Measurements from ENCODE around the gene SLC25A48.

DNA sequence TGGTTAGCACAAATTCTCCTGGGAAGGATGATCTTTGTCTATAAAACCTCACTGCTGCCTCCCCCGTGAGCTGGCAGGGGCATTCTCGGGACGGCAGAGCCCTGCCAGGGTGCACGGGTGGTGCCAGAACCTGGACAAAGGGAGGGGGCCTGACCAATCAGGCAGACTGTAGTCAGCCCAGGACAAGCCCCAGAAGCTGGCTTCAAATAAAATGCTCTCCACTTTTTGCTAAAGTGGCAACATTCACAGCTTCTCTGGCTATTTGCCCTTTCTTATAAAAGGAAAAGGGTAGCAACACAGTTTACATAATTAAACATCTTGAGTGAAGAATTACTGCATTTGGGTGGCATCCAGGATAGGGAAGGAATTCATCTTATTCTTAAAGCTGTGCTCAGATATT lies 46.8 kb downstream of the SLC25A48 start:
- TF ChIP-seq, protein P1, sequence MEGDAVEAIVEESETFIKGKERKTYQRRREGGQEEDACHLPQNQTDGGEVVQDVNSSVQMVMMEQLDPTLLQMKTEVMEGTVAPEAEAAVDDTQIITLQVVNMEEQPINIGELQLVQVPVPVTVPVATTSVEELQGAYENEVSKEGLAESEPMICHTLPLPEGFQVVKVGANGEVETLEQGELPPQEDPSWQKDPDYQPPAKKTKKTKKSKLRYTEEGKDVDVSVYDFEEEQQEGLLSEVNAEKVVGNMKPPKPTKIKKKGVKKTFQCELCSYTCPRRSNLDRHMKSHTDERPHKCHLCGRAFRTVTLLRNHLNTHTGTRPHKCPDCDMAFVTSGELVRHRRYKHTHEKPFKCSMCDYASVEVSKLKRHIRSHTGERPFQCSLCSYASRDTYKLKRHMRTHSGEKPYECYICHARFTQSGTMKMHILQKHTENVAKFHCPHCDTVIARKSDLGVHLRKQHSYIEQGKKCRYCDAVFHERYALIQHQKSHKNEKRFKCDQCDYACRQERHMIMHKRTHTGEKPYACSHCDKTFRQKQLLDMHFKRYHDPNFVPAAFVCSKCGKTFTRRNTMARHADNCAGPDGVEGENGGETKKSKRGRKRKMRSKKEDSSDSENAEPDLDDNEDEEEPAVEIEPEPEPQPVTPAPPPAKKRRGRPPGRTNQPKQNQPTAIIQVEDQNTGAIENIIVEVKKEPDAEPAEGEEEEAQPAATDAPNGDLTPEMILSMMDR (IDR thresholded peaks at IDR 0.05), result no peak
- TF ChIP-seq EP300 (IDR thresholded peaks at IDR 0.05), result no peak
- no peak for TF ChIP-seq POLR2AphosphoS5 (IDR thresholded peaks at IDR 0.05)
- TF ChIP-seq POLR2A (IDR thresholded peaks at IDR 0.05), result no peak
